ENCODE results near the gene LENG1. TPM values are rescaled to one million over a fixed set of nuclear protein-coding genes. Genes with fewer than 3 reads are reported as not detected.
A peak's percentile ranks its signal among the peaks of the same experiment; 100 is the strongest.

The LENG1 gene
- total and polyA plus RNA-seq, 9 of the 15 experiments (the other 6 are each of a cell fraction or from before 2014, with no cell fraction given) = 0.30 to 10.5 (median 4.7) TPM

DNA sequence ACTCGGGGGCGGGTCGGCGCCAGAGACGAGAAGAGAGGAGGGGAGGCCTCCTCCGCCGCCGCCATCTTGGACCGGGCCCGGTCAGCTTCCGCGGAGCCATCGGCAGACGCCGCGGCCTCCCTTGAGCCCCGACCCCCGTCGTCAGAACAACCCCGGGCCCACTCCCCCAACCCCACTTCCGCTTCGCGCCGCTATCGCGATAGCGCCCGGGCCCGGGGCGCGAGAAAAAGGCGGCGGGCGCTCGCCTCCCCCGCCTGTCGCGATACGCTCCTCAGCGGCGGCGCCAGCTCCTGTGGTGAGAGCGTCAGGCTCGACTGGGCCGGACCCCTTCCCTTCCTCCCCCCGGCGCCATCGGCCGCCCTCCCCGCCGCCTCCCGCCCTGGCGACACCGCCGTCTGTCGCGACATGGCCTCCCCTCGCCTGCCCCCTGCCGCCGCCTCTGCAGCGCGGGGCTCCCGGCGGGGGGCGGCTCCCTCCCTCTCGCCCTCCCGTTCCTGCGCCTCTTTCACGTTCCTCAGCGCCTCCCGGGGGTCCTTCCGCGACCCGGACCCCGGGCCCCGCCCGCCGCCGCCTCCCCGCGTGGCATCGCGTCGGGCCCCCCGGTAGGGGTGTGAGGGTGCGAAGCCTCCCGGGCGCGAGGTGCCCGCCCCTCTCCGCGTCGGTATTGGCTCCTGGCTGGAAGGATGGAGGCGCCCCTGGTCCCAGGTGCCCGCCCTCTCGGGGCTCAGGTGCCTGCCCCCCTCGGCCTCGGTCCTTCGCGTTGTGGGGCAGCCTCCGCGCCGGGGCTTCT lies 21.6 kb downstream of the LENG1 start, which contains the start of gene CNOT3 (continued):
- TF ChIP-seq BACH1 (tag; IDR thresholded peaks at IDR 0.05) (no peak), USF1 (CRISPR knock-in tag; IDR thresholded peaks at IDR 0.05) (no peak), ZNF311 (CRISPR knock-in tag; IDR thresholded peaks at IDR 0.05) (no peak), NFE2 (IDR thresholded peaks at IDR 0.05; ENCODE audit: low read depth) (no peak), PRPF4 (IDR thresholded peaks at IDR 0.05; ENCODE audit: insufficient read depth, low read depth, low read length, poor library complexity, severe bottlenecking) (no peak), KLF6 (CRISPR knock-in tag; IDR thresholded peaks at IDR 0.05; ENCODE audit: borderline replicate concordance) (no peak), GTF2E2 (tag; IDR thresholded peaks at IDR 0.05) (no peak), STAT5B (CRISPR knock-in tag; IDR thresholded peaks at IDR 0.05) (no peak), ZC3H11A (IDR thresholded peaks at IDR 0.05; ENCODE audit: low read depth, low read length) (no peak), MTA3 (IDR thresholded peaks at IDR 0.05; ENCODE audit: borderline replicate concordance) (no peak), POLR3G (IDR thresholded peaks at IDR 0.05; ENCODE audit: extremely low read depth, insufficient read length, insufficient replicate concordance) (no peak), PML (IDR thresholded peaks at IDR 0.05; ENCODE audit: low read length) (peak; percentile 37; the same call in 1 of the 2 replicates), SMARCC2 (IDR thresholded peaks at IDR 0.05; ENCODE audit: low read depth) (no peak), MIER1 (IDR thresholded peaks at IDR 0.05; ENCODE audit: low read depth) (no peak), KHSRP (IDR thresholded peaks at IDR 0.05) (no peak), PREB (CRISPR knock-in tag; IDR thresholded peaks at IDR 0.05) (no peak), C11orf30 (IDR thresholded peaks at IDR 0.05; ENCODE audit: low read depth) (no peak; the same call in none of the 2 replicates), TAL1 (IDR thresholded peaks at IDR 0.05) (no peak), SAFB2 (IDR thresholded peaks at IDR 0.05; ENCODE audit: borderline replicate concordance, low read depth, low read length, severe bottlenecking) (no peak), SMARCB1 (IDR thresholded peaks at IDR 0.05; ENCODE audit: insufficient read length, low read depth) (no peak), PHTF2 (CRISPR knock-in tag; IDR thresholded peaks at IDR 0.05) (no peak), HDAC1 (IDR thresholded peaks at IDR 0.05) (peak in 1 of 2 experiments; percentile 17; a peak in 1 of 4 replicates)
- TF ChIP-seq, protein P1, sequence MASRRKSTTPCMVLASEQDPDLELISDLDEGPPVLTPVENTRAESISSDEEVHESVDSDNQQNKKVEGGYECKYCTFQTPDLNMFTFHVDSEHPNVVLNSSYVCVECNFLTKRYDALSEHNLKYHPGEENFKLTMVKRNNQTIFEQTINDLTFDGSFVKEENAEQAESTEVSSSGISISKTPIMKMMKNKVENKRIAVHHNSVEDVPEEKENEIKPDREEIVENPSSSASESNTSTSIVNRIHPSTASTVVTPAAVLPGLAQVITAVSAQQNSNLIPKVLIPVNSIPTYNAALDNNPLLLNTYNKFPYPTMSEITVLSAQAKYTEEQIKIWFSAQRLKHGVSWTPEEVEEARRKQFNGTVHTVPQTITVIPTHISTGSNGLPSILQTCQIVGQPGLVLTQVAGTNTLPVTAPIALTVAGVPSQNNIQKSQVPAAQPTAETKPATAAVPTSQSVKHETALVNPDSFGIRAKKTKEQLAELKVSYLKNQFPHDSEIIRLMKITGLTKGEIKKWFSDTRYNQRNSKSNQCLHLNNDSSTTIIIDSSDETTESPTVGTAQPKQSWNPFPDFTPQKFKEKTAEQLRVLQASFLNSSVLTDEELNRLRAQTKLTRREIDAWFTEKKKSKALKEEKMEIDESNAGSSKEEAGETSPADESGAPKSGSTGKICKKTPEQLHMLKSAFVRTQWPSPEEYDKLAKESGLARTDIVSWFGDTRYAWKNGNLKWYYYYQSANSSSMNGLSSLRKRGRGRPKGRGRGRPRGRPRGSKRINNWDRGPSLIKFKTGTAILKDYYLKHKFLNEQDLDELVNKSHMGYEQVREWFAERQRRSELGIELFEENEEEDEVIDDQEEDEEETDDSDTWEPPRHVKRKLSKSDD (conservative IDR thresholded peaks at IDR 0.05; ENCODE audit: low read length) = no peak
- TF ChIP-seq, protein P2, sequence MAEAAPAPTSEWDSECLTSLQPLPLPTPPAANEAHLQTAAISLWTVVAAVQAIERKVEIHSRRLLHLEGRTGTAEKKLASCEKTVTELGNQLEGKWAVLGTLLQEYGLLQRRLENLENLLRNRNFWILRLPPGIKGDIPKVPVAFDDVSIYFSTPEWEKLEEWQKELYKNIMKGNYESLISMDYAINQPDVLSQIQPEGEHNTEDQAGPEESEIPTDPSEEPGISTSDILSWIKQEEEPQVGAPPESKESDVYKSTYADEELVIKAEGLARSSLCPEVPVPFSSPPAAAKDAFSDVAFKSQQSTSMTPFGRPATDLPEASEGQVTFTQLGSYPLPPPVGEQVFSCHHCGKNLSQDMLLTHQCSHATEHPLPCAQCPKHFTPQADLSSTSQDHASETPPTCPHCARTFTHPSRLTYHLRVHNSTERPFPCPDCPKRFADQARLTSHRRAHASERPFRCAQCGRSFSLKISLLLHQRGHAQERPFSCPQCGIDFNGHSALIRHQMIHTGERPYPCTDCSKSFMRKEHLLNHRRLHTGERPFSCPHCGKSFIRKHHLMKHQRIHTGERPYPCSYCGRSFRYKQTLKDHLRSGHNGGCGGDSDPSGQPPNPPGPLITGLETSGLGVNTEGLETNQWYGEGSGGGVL (CRISPR knock-in tag; IDR thresholded peaks at IDR 0.05) = no peak

Measured in K562 (cell line).